Measurements from ENCODE around the gene NPAS1. TPM values are rescaled to one million over a fixed set of nuclear protein-coding genes. Genes with fewer than 3 reads are reported as not detected.
A peak's percentile ranks its signal among the peaks of the same experiment; 100 is the strongest.

NPAS1 gene
- total and polyA plus RNA-seq, 2 of the 8 experiments (the other 6 are each of a cell fraction or from before 2014, with no cell fraction given) = 9.9 to 13.9 TPM

- H3K36me3 ChIP-seq (ENCODE audit: control insufficient read depth in 2 of 4, insufficient read depth in 4 of 4, low read length in 3 of 4) = peaks cover 2 to 3% (median 2%) of the 10 kb centered on the region in 4 experiments; a peak in 2 of 8 replicates
- H3K4ac ChIP-seq (replicated peaks; ENCODE audit: insufficient read length, low read depth, low read length) = no peak overlapping the region
- no peak overlapping the region for H3K27ac ChIP-seq (ENCODE audit: low read depth, low read length)
- no peak overlapping the region for H4K8ac ChIP-seq (ENCODE audit: extremely low read depth, insufficient read depth, low read length)
- no peak overlapping the region for H4K5ac ChIP-seq (ENCODE audit: insufficient read length, low read depth, low read length)
- POLR2A ChIA-PET (ENCODE audit: partially characterized antibody) = interaction anchor here (0.6 to 2.0 kb wide), 3 partner anchors 9 to 1111 kb away, joined by 3 to 5 read pairs (median 3); no protein-coding TSS in a partner anchor
- peaks cover 0 to 7% of the 10 kb centered on the region in 2 experiments for H4K20me1 ChIP-seq (replicated peaks in 1 of 2; ENCODE audit: control insufficient read depth in 1 of 2, insufficient read depth in 2 of 2, low read length in 2 of 2)
- H3K23me2 ChIP-seq (ENCODE audit: low read depth, low read length) = no peaks in the 10 kb centered on the region
- peaks cover 0 to 5% (median 0%) of the 10 kb centered on the region in 4 experiments; a peak in 2 of 7 replicates for H3K4me1 ChIP-seq (replicated peaks in 1 of 4; ENCODE audit: control insufficient read depth in 3 of 4, insufficient read depth in 4 of 4, low read length in 3 of 4)
- CTCF ChIA-PET (ENCODE audit: partially characterized antibody) = interaction anchor here (1.0 to 2.5 kb wide), 2 partner anchors 14 to 239 kb away, joined by 3 to 8 read pairs; no protein-coding TSS in a partner anchor
- H2BK12ac ChIP-seq (ENCODE audit: low read depth, low read length) = 0 out of 2 replicates have a peak overlapping the region, but pooled peaks have one; percentile 33
- FAIRE-seq (no peak), DNase-seq (ENCODE audit: low read depth in 1 of 2, low spot score in 2 of 2) (no peak)
- H2AFZ ChIP-seq (ENCODE audit: low read length) = no peak overlapping the region
- no peak overlapping the region for H3K14ac ChIP-seq (ENCODE audit: insufficient read length)
- H3K56ac ChIP-seq (replicated peaks; ENCODE audit: insufficient read length, low read depth, low read length) = no peak overlapping the region
- H2BK15ac ChIP-seq (ENCODE audit: low read length) = peak overlapping the region; percentile 61; the same call in 1 of the 2 replicates
- no peak overlapping the region for H2AK5ac ChIP-seq (ENCODE audit: low read depth, low read length)
- H3K79me2 ChIP-seq (ENCODE audit: control insufficient read depth in 1 of 2, insufficient read depth in 2 of 2, low read length in 2 of 2) = no peaks in the 10 kb centered on the region
- H3K9ac ChIP-seq (replicated peaks in 1 of 4; ENCODE audit: extremely low read depth in 1 of 4, low read depth in 3 of 4, low read length in 3 of 4) = no peak overlapping the region
- peaks cover 2% of the 10 kb centered on the region; the same call in 1 of the 2 replicates for H3K79me1 ChIP-seq (ENCODE audit: low read depth, low read length)
- no peak overlapping the region for H2BK120ac ChIP-seq (replicated peaks; ENCODE audit: low read depth, low read length)
- H3K18ac ChIP-seq (ENCODE audit: extremely low read depth, low read length) = no peak overlapping the region
- no peak overlapping the region for H3K4me3 ChIP-seq (ENCODE audit: extremely low read depth in 1 of 4, insufficient read depth in 2 of 4, low read depth in 3 of 4, low read length in 4 of 4)
- no peak overlapping the region for H3K4me2 ChIP-seq (ENCODE audit: insufficient read depth in 1 of 2, low read depth in 2 of 2, low read length in 2 of 2)
- peak overlapping the region; percentile 17 for H4K91ac ChIP-seq (replicated peaks; ENCODE audit: insufficient read length, low read length)
- no peak overlapping the region for H2BK5ac ChIP-seq (ENCODE audit: low read depth, low read length)
- H3K9me3 ChIP-seq (ENCODE audit: insufficient read depth in 2 of 2, low read depth in 1 of 2, low read length in 1 of 2) = no peaks in the 10 kb centered on the region
- WGBS, 2 experiments (ENCODE audit: extremely low coverage in 1 of 2, insufficient coverage in 1 of 2, insufficient read length in 1 of 2, insufficient replicate concordance in 2 of 2, low coverage in 1 of 2, low lambda C conversion rate in 2 of 2, missing lambda C conversion rate in 1 of 2) = 88% methylated on average over 4 of the region's 4 CpGs; no CpG with 5 or more reads in 1 of the 2 experiments
- TF ChIP-seq BCL11A (IDR thresholded peaks at IDR 0.05; ENCODE audit: low read depth in 2 of 2, low read length in 2 of 2) = no peak
- peak; percentile 71 for TF ChIP-seq CREB1 (IDR thresholded peaks at IDR 0.05)
- peak; percentile 78 for TF ChIP-seq SRF (IDR thresholded peaks at IDR 0.05; ENCODE audit: low read depth, low read length)
- peak; percentile 36; the same call in 1 of the 2 replicates for TF ChIP-seq KDM1A (IDR thresholded peaks at IDR 0.05; ENCODE audit: borderline replicate concordance, low read length)
- no peaks in the 10 kb centered on the region for H3K27me3 ChIP-seq (replicated peaks in 1 of 4; ENCODE audit: control insufficient read depth in 3 of 4, extremely low read depth in 1 of 4, insufficient read depth in 3 of 4, low read length in 3 of 4)
- H2BK20ac ChIP-seq (ENCODE audit: low read length) = no peak overlapping the region
- no peak overlapping the region for H3K23ac ChIP-seq (ENCODE audit: insufficient read length)
Observed at GRCh38 chr19:47005873-47006272, 13.8 kb upstream of the NPAS1 start.
